IMR-90 (cell line): ENCODE measurements around the gene ACSL6. TPM values are rescaled to one million over a fixed set of nuclear protein-coding genes. Genes with fewer than 3 reads are reported as not detected.

Source experiments
- ATAC-seq: fragments of 200-7000 bp; cut with Tn5 transposase; 2 replicates; pipeline ENCODE4 v1.9.1; 2020; ENCODE audit warnings: low read depth, mild to moderate bottlenecking, moderate library complexity
- BruUV-seq: library from RNA; stranded (reverse); fragments of 400-500 nt; replicated peaks from 2 replicates; lab custom pipeline; 2021; lab: Mats Ljungman, UMichigan
- CTCF ChIA-PET: fragments of 300-600 bp; formaldehyde crosslinking; extraction: SDS; loops from one replicate; lab custom pipeline; 2021; ENCODE audit warnings: antibody characterized with exemption; lab: Yijun Ruan, JAX
- POLR2A ChIA-PET: fragments of 300-600 bp; sonication (Branson Sonifier 250); formaldehyde crosslinking; loops from one replicate; lab custom pipeline; 2022; ENCODE audit warnings: antibody characterized with exemption; ENCODE audit not compliant: unreplicated experiment; lab: Charles Lee
- DNase-seq: peaks from one replicate; pipeline ENCODE4 v3.0.0; 2013
- H2AFZ ChIP-seq: replicated peaks from 2 replicates; pipeline ENCODE3; 2013; ENCODE audit warnings: low read length, mild to moderate bottlenecking; ENCODE audit not compliant: poor library complexity
- H2AK5ac ChIP-seq: 2 replicates; pipeline ENCODE4 v1.6.1; 2013; ENCODE audit warnings: low read depth, low read length, inconsistent platforms
- H2AK9ac ChIP-seq: replicated peaks from 2 replicates; pipeline ENCODE3; 2013; ENCODE audit warnings: mild to moderate bottlenecking, low read depth, low read length, moderate library complexity; ENCODE audit not compliant: poor library complexity
- H2BK120ac ChIP-seq: 2 replicates; pipeline ENCODE4 v1.6.1; 2013; ENCODE audit warnings: low read depth, low read length, inconsistent platforms
- H2BK15ac ChIP-seq: 3 replicates; pipeline ENCODE4 v1.6.1; 2013; ENCODE audit warnings: low read depth, low read length, inconsistent platforms
- H2BK20ac ChIP-seq: 2 replicates; pipeline ENCODE4 v1.6.1; 2013; ENCODE audit warnings: low read depth, mild to moderate bottlenecking, inconsistent platforms, low read length, moderate library complexity
- H2BK5ac ChIP-seq: 2 replicates; pipeline ENCODE4 v1.6.1; 2013; ENCODE audit warnings: mild to moderate bottlenecking, low read depth, low read length, inconsistent platforms; ENCODE audit not compliant: poor library complexity, severe bottlenecking
- H3K14ac ChIP-seq: replicated peaks from 2 replicates; pipeline ENCODE4 v1.6.1; 2013; ENCODE audit warnings: low read depth, low read length, inconsistent platforms
- H3K18ac ChIP-seq: 2 replicates; pipeline ENCODE4 v1.6.1; 2013; ENCODE audit warnings: low read depth, low read length, control low read depth
- H3K23ac ChIP-seq: 2 replicates; pipeline ENCODE4 v1.6.1; 2013; ENCODE audit warnings: low read depth, low read length, inconsistent platforms
- H3K27ac ChIP-seq: 2 replicates; pipeline ENCODE4 v1.5.1; 2013; ENCODE audit warnings: mild to moderate bottlenecking, control low read depth, low read length; ENCODE audit not compliant: insufficient read depth
- H3K27me3 ChIP-seq: 2 replicates; pipeline ENCODE4 v1.6.1; 2013; ENCODE audit warnings: low read length; ENCODE audit not compliant: control insufficient read depth, insufficient read depth
- H3K36me3 ChIP-seq: 2 replicates; pipeline ENCODE4 v1.6.1; 2013; ENCODE audit warnings: low read length, mixed read lengths; ENCODE audit not compliant: control insufficient read depth, insufficient read depth
- H3K4ac ChIP-seq: 2 replicates; pipeline ENCODE4 v1.6.1; 2013; ENCODE audit warnings: low read depth, low read length, inconsistent platforms
- H3K4me1 ChIP-seq: 2 replicates; pipeline ENCODE4 v1.6.1; 2013; ENCODE audit warnings: low read length, mixed read lengths; ENCODE audit not compliant: control insufficient read depth, insufficient read depth
- H3K4me2 ChIP-seq: 2 replicates; pipeline ENCODE4 v1.6.1; 2013; ENCODE audit warnings: low read depth, mild to moderate bottlenecking, control low read depth, low read length, moderate library complexity
- H3K4me3 ChIP-seq: 2 replicates; pipeline ENCODE4 v1.5.1; 2013; ENCODE audit warnings: low read depth, mild to moderate bottlenecking, control low read depth, low read length, moderate library complexity; ENCODE audit not compliant: insufficient read depth
- H3K56ac ChIP-seq: 2 replicates; pipeline ENCODE4 v1.6.1; 2013; ENCODE audit warnings: low read length, inconsistent platforms; ENCODE audit not compliant: insufficient read depth; ENCODE audit errors: extremely low read depth
- H3K79me1 ChIP-seq, 2 experiments: 2 replicates each; pipeline ENCODE4 v1.6.1; 2013; ENCODE audit warnings: low read length in 2 of 2, inconsistent platforms in 1 of 2, low read depth in 1 of 2
- H3K9ac ChIP-seq: 2 replicates; pipeline ENCODE4 v1.6.1; 2013; ENCODE audit warnings: low read depth, low read length, control low read depth
- H3K9me1 ChIP-seq: 2 replicates; pipeline ENCODE4 v1.6.1; 2013; ENCODE audit warnings: low read length, inconsistent platforms; ENCODE audit not compliant: insufficient read depth
- H3K9me3 ChIP-seq: 2 replicates; pipeline ENCODE4 v1.6.1; 2013; ENCODE audit warnings: low read length; ENCODE audit not compliant: control insufficient read depth, insufficient read depth
- H4K20me1 ChIP-seq: 2 replicates; pipeline ENCODE4 v1.6.1; 2013; ENCODE audit warnings: low read length, inconsistent platforms; ENCODE audit not compliant: insufficient read depth
- H4K5ac ChIP-seq: 2 replicates; pipeline ENCODE4 v1.6.1; 2013; ENCODE audit warnings: mild to moderate bottlenecking, low read depth, low read length, control low read depth
- H4K8ac ChIP-seq, 2 experiments: 2 replicates each; pipeline ENCODE4 v1.6.1; 2013; ENCODE audit warnings: low read depth in 2 of 2, low read length in 2 of 2, control low read depth in 1 of 2, inconsistent platforms in 1 of 2
- H4K91ac ChIP-seq: 2 replicates; pipeline ENCODE4 v1.6.1; 2013; ENCODE audit warnings: low read depth, low read length, inconsistent platforms; ENCODE audit not compliant: insufficient read depth
- CEBPB ChIP-seq: IDR thresholded peaks from 2 replicates; pipeline ENCODE4 v1.6.1; 2012; ENCODE audit warnings: low read depth, low read length, improper control_type of control experiment
- ELK1 ChIP-seq: fragments of 150-350 bp; IDR thresholded peaks from 2 replicates; pipeline ENCODE4 v1.6.1; 2016; ENCODE audit warnings: low read depth, mild to moderate bottlenecking, low read length, moderate library complexity, borderline replicate concordance
- MAZ ChIP-seq: IDR thresholded peaks from 2 replicates; pipeline ENCODE4 v1.6.1; 2012; ENCODE audit warnings: low read depth, mild to moderate bottlenecking, low read length, improper control_type of control experiment, moderate library complexity, borderline replicate concordance
- USF2 ChIP-seq: fragments of 150-350 bp; IDR thresholded peaks from 2 replicates; pipeline ENCODE4 v1.6.1; 2017; ENCODE audit warnings: mild to moderate bottlenecking, antibody characterized with exemption, low read length, low read depth
- WGBS, 2 experiments: methylation state at CpG; one replicate each; pipeline versions ENCODE4 v1.1.5 to v1.1.7; 2013; ENCODE audit warnings: missing lambda C conversion rate in 2 of 2; ENCODE audit not compliant: insufficient read length in 1 of 2; ENCODE audit errors: extremely low coverage in 2 of 2; 5-methylcytosine and 5-hydroxymethylcytosine counted together
- dilution Hi-C: fragments of 300-500 bp; cut with HindIII; formaldehyde crosslinking; loops from one replicate; pipeline ENCODE4 v1.14.3; 2018; ENCODE audit warnings: low sequenced_read_pairs; ENCODE audit not compliant: unreplicated experiment
- in situ Hi-C: fragments of 300-500 bp; cut with MboI; formaldehyde crosslinking; loops from 3 replicates; pipeline ENCODE4 v1.14.3; 2019; ENCODE audit warnings: low sequenced_read_pairs, inconsistent platforms, mixed read lengths
- intact Hi-C: fragments of 100-400 bp; cut with micrococcal nuclease; formaldehyde crosslinking; loops from 2 replicates; pipeline ENCODE4 v1.10.0; 2022
- polyA plus RNA-seq, 3 experiments: library from polyadenylated mRNA; depleted of rRNA; stranded (reverse); fragments of >200 nt; gene quantifications; 2 replicates each; pipeline ENCODE4 v1.2.3, GENCODE V29; 2012; ENCODE audit warnings: low replicate concordance in 1 of 3
- total RNA-seq: library from RNA; depleted of rRNA; stranded (reverse); fragments of >200 nt; gene quantifications from 2 replicates; pipeline ENCODE4 v1.2.3, GENCODE V29; 2012

The ACSL6 gene
- total and polyA plus RNA-seq, 2 of the 4 experiments (the other 2 are of a cell fraction), result not detected

GRCh38 chr5:132000241-132000490, 11.3 kb downstream of the ACSL6 start:
- Histone ChIP-seq H3K23ac (no peak overlapping the region), H2AK9ac (no peak overlapping the region), H2BK20ac (no peak overlapping the region), H3K79me1 (no peaks in the 10 kb centered on the region), H3K27me3 (peaks cover 8% of the 10 kb centered on the region; the same call in 1 of the 2 replicates), H2BK5ac (no peak overlapping the region), H3K14ac (no peak overlapping the region), H4K5ac (no peak overlapping the region), H3K9me1 (no peaks in the 10 kb centered on the region), H3K27ac (no peak overlapping the region), H3K9ac (no peak overlapping the region), H3K4me1 (0 out of 2 replicates have a peak, but pooled peaks cover 2% of the 10 kb centered on the region), H3K4ac (no peak overlapping the region), H2AFZ (no peak overlapping the region), H2BK120ac (no peak overlapping the region), H3K4me3 (no peak overlapping the region), H3K36me3 (no peaks in the 10 kb centered on the region), H4K20me1 (no peaks in the 10 kb centered on the region), H4K91ac (no peak overlapping the region), H2BK15ac (no peak overlapping the region), H3K9me3 (no peaks in the 10 kb centered on the region), H3K4me2 (no peak overlapping the region), H3K56ac (no peak overlapping the region), H3K18ac (no peak overlapping the region), H4K8ac (no peak overlapping the region), H2AK5ac (no peak overlapping the region)
- DNase-seq, result no peak
- POLR2A ChIA-PET, result no interaction called here
- no TSS peak for BruUV-seq
- intact Hi-C loops, result no loop called here
- TF ChIP-seq USF2, result no peak
- TF ChIP-seq ELK1, result no peak
- TF ChIP-seq CEBPB, result no peak
- no peak for TF ChIP-seq MAZ
- dilution Hi-C loops, result no loop called here
- no CpG with 5 or more reads among the region's 2 CpGs for WGBS, 2 experiments
- in situ Hi-C loops, result loop anchor here (10.0 kb wide), 1 partner anchor 185 kb away; no protein-coding TSS in a partner anchor
- no peak for ATAC-seq
- CTCF ChIA-PET, result no interaction called here
